HG03196 (cell line): ENCODE results near the gene ROGDI.

Experiments
- ATAC-seq: cut with Tn5 transposase; IDR thresholded peaks from one replicate; pipeline ENCODE4 v1.9.1; 2021; ENCODE audit not compliant: unreplicated experiment

The ROGDI gene

DNA sequence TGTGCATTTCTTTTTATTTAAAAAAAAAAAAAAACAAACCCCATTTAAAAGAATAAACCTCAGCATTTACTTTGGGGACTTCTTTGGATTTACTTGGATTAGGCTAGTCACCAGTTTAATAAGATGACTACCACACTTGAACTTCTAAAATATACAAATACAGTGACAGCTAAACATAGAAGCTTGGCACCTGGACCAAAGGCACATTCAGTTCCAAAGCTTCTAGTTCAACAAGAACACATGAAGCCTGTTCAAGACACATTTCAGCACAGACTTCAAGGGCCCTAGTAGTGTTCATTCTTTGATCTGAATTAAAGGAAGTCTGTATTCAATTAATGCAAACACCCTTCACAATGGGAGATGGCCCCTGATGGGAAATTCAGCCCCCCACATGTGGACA is 11.6 kb upstream of the ROGDI start:
- no peak for ATAC-seq

DNA sequence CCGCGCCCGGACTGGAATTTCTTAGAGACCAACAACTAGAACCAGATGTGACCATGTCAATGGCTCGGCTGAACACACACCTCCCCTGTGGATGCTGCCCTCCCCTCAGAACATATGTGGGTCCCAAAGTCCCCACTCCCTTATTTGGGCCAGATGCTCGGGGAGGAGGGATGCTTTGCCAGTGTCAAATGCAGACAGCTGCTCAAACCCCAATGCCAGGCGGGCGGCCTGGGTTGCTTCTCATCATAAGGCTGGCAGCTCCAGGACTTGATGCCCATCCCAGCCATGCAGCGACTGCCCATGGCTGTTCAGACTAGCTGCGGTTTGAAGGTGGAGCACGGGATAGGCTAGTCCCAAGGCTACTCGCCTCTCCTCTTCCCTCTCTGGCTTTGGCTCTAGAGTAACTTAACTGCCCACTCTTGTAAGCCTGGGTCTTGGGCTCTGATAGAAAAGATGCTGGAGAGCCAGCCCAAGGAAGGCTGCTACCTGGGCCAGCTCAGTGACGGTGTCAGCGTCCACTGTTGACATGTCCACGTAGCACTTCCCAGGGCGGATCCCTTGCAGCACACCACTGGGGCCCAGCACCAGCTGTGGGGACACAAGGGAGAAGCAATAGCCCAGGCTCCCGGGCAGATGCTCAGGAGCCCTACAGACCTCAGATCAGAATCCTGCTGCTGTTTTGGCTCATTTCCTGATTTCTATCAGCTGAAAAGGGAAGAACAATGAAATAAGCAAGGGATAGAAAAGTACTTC is 11.0 kb upstream of the ROGDI start:
- ATAC-seq, result no peak

DNA sequence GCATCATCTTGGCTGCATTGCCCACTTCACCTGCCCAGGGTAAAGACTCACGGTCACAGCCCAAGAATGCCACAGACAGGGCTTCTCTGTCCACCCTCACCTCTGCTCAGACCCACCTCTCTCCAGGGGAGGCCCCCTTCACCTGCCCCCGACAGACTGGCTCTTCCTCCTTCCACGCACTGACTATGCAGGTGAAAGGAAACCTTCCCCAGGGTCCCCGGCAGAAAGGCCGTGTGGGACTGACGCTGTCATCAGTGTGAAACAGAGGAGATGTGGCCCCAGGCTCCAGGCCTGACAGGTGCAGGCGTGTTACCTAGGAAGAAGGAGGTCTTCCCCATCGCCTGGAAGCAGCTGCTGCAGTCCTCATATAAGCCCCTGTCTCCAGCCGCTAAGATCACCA is 9.3 kb upstream of the ROGDI start:
- no peak for ATAC-seq

DNA sequence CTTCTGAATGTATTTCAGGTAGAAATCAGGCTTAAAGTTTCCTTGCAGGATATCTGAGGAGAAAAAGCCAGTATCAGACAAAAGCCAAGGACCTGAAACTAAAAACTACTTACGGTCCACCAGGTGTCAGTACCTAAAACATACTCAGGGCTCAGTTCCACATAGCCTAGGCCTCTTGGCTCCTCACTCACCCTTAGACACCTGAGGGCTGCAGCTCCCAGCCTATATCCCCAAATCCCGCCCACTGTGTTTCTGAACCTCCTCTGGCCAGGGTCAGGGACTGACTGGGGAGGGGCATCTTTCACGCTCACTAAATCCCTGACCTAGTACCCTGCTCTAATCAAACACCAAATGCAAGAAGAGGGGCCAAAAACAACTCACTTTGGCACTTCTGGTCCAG is 8.8 kb upstream of the ROGDI start:
- ATAC-seq, result no peak

DNA sequence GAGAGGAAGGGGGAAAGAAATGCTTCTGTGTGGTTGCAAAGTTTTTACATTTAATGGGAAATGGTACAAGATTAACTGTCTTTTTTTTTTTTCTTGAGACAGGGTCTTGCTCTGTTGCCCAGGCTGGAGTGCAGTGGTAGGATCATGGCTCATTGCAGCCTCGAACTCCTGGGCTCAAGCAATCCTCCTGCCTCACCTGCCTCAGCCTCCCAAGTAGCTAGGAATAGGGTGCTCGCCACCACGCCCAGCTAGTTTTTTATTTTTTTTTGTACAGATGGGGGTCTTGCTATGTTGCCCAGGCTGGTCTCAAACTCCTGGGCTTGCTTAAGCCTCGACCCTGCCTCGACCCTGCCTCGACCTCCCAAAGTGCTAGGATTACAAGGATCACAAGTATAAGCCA is 3.8 kb upstream of the ROGDI start:
- ATAC-seq, result no peak

DNA sequence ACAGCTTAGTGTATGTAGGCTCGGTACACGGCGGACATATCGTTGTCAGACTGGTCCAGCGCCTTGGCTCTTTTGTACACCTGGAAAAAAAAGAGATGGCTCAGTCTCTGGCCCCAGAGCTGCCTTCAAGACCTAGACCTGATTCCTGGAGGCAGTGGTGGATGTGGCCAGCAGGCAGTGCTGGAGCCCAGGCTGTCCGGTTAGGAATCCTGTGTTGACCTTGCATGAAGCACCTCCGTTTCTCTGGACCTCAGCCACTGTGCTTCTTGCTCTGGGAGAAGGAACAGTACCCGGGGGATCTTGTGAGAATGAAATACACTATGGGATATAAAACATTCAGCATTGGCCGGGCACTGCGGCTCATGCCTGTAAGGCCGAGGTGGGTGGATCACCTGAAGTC is 2.8 kb upstream of the ROGDI start:
- no peak for ATAC-seq

DNA sequence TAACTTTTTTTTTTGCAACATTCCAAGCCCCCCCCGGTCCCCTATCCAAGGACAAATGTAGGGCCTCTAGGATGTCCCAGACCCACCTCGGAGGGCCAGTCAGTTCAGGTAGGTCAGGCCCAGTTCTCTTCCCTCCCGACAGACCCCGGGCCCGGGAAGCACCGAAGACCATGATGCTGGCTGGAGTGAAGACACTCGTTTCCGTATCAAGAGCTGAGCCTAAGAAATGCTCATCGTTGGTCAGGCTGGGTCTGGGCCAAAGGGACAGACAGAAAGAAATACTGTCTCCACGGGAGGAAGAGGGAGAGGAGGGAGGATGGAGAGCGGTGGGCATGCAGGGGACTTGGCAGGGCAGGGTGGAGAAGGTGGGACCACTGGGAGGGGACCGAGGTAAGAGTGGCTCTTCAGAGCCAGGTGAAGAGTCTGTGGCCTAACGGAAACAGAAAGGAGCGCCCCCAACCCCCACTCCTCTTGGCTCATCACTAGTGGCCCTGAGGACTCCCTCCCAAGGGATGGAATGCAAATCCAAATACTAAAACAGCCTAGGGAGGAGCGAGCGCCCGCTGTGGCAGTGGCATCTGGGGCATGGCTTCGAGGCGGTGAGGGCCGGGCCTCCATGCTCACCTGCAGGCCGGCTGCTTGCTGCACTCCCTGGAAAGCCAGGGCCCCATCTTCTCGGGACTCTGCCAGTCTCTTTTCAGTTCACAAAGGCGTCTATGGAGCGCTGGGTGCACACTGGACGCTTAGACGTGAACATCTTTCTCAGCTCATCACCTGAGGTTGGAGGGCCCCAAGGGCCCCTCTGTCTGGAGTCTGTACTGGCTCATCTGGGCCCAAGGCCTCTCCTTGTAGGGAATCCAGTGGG is 1.7 kb upstream of the ROGDI start:
- ATAC-seq, result no peak

DNA sequence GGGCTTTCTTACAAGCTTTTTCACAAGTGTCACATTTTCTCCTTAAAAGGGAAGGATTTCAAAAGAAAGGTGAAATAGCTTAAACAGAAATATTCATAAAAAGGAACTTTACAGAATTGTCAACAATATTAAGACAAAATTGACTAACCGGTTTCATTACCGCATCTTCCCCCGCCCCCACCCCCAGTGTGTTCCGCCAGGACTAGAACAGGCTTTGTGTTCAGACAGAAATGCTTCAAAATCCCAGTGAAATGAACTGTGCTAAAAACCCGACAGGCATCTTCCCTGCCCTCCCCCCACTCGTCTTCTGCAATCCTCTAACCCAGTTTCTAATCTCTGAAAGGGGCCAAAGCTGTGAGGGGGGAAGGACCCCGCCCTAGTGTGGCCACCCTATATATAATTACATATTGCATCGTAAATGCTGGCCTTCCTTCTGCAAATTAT is 990 bp upstream of the ROGDI start:
- ATAC-seq, result no peak

DNA sequence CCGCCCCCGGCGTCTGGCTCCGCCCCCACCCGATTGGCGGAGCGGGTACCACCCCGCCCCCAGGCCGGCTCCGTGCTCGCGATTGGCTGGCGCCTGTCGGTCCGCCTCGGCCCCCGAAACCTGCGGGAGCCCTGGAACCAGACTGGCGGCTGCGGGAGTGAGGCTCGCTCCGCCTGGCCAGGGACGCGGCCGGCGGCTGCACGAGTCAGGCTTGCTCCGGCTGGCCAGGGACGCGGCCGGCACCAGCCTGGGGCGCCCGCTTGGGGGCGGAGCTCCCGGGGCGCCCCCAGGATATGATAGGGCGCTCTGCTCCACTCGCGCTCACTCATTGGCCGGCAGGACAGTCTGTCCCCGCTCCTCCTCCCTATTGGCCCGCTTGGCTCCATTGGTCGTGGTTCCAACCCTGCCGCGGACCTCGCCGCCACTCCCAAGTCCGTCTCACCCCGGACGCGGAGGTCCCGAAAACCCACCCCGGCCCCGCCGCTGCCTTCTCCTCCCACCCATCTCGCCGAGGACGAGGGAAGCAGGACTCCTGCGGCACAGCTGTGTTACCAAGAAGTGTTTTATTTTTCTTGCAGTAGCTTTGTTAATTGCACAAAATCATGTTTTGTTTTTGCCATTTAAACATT is 340 bp upstream of the ROGDI start:
- ATAC-seq, result peak; percentile 86

DNA sequence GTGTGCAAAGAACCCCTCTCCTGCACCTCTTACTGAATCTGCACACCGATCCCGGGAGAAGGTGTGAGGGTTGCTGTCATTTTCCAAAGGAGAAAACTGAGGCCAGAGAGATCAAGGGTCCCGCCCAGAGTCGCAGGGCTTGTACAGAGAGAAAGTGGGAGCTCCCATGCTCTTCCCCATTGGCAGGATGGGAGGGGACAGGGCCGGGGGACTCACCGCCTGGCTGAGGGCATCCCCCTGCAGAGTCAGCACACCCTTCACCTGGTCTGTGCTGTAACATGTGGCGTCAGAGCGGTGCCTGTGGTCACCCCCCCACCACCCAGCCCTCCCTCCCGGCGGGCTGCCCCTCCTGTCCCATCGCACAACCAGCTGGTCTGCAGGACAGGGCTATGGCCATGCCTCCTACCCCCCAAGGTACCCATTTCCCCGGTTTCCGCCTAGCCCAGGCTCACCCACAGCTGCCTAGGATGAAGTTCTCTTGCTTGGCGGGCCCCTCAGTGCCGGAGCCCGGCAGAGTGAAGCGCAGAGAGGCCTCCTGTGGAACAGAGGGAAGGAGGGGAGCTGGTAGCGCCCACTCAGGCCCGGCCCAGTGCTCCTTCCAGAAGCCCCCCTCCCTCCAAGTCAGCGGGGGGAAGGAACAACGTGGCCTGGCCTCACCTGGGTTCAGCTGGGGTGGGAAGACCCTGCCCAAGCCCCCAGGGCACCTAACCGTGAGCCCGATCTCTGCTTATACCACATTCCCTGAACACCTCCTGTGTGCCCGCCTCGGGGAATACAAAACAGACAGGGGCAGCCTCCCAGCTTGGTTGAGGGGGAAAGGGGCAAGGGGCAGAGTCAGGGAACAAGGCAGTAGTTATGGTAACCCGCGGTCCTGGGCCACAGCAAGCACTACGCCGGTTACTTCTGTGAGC is 1.1 kb downstream of the ROGDI start:
- no peak for ATAC-seq

DNA sequence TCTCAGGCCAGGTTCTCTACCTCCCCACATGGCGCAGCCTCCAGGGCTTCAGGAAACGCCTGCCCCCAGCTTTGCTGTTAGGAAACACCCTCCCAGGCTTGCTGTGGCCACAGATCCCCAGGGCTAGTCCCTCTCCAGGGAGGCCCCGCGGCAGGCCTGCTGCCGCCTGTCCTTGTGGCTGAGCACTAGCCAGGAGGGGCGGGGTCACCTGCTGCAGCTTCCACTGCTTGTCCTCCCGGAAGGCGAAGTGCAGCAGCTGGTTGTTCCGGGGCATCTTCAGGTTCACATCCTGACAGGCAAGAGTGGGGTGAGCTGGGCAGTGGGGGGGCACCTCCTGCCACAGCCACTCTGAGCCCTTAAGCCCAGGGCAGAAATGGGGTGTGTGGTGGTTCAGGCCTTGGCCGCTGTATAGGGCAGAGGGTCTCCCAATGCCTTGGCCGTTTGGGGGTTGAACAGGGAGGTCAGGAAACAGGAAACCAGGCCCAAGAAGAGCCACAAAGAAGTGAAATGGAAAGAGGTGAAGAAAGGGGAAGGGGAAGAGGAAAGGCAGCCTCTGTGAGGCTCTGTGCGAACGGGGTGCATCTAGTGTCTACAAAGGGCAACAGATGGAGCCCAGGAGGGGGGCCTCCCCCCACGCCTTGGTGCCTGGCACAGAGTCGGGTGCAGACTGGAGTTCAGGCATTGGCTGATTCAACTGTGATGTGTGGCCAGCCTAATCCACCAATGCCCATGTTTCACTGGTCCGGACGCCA is 2.0 kb downstream of the ROGDI start:
- no peak for ATAC-seq

DNA sequence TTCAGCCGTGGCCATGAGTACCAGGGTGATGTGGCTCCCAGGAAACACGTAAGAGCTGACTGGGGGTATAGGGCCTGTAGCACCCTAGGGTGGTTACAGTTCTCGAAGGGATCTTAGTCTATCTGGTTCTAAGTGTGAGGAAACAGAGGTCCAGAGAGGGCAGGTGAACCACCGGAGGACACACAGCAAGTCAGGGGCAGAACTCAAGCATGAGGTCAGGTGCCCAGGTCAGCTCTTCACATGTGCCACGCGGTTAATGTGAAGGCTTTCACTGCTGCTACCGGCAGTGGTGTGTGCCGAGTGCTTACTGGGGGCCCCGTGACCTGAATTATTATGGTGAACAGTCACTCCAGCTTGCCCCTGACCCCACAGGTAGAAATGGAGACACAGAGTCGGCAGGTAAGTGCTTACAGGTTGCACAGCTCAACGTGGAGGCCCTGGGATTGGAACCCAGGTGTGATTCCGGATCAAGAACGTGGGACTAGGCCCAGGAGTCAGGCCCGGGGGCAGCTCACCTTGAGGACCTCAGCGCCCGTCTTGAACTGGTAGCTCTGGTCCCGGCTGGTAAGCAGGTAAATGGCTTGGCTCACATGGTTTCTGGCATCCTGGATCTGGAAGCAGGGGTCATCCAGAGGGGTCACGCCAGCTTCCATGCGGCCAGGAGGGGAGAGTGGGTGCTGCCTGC is 3.1 kb downstream of the ROGDI start:
- ATAC-seq, result no peak

DNA sequence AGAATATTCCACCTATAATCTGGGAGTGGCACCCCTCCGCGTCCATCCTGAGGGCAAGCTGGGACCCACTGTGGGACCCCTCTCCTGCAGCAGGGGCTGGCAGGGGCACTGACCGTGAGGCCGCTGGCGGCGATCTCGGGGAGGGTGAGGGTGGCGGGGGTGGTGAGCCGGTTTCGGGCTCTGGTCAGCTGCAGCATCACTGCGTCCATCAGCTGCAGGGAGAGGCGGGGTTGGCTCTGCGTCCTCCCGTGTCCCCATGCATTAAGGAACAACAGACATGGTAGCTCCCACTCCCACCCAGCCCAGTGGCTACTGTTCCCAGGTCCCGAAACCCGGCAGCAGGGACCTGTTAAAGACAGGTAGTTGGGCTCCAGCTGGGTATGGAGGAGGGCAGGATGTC is 4.0 kb downstream of the ROGDI start:
- ATAC-seq, result no peak

DNA sequence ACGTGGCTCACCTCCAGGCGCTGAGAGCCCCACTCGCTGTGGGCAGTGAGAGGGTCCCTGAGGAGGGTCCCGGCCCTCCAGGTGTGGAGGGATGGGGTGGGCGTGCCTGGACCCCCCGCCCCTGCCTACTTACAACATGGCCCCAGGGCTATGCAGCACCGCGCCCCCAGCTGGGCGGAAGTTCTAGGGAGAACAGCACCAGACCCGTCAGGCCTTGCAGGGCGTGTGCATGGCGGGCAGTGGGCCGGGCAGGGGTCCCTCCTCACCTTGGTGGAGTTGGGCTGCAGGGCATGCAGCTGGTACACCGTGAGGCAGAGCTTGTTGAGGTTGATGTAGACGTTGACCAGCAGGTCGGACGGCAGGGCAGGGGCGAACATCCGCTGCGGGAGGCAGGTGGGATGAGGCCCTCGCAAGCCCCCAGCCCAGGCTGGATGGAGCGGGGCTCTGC is 4.6 kb downstream of the ROGDI start:
- no peak for ATAC-seq

DNA sequence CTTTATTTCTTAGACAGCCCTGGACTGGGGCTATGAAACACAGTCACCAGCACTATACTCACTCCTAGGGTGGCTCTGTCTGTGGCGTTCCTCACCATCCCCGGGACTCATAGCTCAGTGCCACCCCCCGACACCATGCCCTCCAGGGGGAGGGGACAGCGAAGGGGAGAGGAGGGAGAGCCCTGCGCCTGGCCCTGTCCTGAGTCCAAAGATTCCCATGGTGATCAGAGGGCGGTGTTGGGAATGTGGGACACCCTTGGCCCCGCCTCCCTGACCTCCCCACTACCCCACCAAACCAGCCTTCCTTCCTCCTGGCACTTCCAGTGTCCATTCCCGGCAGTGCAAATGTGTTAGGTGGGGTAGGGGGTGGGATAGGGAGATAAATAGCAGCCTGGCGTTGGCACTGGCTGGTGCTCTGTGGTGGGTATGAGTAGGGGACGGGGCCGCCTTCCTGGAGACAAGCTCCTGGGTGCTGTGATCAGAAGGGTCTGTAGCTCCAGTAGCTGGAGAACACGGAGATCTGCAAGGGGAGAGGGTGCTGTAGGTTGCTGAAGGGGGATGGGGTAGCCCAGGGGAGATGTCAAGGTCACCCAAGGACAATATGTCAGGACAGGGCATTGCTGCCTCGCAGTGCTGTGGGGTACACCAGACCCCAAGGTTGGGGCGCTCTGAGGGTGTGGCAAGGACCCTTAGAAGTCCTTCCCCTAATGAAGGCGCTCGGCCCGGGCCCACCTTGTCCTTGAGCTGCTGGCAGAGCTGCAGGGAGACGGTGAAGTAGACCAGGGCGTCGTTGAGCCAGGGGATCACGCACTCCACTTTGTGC is 5.2 kb downstream of the ROGDI start:
- ATAC-seq, result no peak

DNA sequence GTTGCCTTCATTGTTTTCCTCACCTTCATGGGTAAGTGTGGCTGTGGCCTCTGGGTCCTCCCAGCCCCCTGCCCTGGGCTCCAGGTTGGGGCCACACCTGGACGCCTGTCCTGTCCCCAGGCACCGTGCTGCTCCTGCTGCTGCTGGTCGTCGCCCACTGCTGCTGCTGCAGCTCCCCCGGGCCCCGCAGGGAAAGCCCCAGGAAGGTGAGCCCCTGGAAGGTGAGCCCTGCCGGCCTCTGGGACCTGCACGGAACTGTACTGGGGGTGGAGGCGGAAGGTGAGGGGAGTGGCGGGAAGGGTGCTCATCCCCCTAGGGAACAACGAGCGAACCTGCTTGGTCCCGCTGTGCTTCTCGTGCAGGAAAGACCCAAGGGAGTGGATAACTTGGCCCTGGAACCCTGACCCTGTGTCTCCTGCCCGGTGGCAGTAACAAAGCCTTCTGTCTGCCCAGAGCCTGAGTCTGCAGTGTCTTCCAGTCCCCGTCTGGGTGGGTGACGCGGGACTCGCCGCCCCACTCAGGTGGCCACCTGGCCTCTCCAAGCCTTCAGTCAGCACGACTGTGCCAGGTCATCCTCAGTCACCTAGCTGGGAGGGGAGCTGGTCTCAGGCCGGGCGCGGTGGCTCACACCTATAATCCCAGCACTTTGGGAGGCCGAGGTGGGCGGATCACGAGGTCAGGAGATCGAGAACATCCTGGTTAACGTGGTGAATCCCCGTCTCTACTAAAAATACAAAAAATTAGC is 6.4 kb downstream of the ROGDI start:
- ATAC-seq, result no peak

DNA sequence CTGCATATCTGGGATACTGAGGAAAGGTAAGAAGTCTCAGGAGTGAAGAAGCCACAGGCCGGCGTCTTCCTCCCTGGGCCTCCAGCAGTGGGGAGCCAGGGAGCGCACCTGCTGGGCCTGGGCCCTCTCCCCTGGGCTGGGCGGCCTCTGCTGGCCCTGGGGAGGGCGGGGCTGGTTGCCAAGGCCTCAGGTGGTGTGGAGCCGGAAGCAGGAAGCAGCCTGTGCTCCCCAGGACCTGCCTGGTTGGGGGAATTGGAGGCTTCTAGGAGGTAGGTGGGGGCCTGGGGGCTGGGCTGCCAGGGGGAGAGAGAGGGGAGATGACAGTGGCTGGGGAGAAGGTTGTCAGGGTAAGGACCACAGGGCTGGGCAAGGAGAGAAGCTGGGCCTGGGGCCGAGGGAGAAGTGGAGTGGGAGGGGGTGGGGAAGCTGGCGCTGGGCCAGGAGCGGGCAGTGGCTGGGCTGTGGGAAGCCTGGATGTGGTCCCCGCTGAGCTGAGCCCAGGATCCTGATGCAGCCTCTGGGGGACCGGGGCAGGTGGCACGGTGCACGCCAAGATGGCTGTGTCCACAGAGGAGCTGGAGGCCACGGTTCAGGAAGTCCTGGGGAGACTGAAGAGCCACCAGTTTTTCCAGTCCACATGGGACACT is 7.1 kb downstream of the ROGDI start, which contains the start of gene SMIM22:
TSS of gene SMIM22 (plus strand) at position 189 of the 647 bp plus-strand sequence. CDS start at position 555, 366 bp downstream.
- no peak for ATAC-seq
